ENCODE measurements around the gene CDK2AP2.
A peak's percentile ranks its signal among the peaks of the same experiment; 100 is the strongest.

CDK2AP2 gene

GRCh38 chr11:67507242-67507863, 609 bp downstream of the CDK2AP2 start:
- Histone ChIP-seq H3K4me3 (ENCODE audit: severe bottlenecking) (peak overlapping the region; percentile 66), H3K9me3 (ENCODE audit: severe bottlenecking) (no peaks in the 10 kb centered on the region), H3K27ac (ENCODE audit: poor library complexity, severe bottlenecking) (peak overlapping the region; percentile 96), H3K27me3 (ENCODE audit: insufficient read depth, poor library complexity, severe bottlenecking) (no peaks in the 10 kb centered on the region), H3K4me1 (ENCODE audit: insufficient read depth, poor library complexity, severe bottlenecking) (peaks cover 10% of the 10 kb centered on the region), H3K36me3 (ENCODE audit: low read depth) (peaks cover 15% of the 10 kb centered on the region)
- TF ChIP-seq, protein P1, sequence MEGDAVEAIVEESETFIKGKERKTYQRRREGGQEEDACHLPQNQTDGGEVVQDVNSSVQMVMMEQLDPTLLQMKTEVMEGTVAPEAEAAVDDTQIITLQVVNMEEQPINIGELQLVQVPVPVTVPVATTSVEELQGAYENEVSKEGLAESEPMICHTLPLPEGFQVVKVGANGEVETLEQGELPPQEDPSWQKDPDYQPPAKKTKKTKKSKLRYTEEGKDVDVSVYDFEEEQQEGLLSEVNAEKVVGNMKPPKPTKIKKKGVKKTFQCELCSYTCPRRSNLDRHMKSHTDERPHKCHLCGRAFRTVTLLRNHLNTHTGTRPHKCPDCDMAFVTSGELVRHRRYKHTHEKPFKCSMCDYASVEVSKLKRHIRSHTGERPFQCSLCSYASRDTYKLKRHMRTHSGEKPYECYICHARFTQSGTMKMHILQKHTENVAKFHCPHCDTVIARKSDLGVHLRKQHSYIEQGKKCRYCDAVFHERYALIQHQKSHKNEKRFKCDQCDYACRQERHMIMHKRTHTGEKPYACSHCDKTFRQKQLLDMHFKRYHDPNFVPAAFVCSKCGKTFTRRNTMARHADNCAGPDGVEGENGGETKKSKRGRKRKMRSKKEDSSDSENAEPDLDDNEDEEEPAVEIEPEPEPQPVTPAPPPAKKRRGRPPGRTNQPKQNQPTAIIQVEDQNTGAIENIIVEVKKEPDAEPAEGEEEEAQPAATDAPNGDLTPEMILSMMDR (IDR thresholded peaks at IDR 0.05; ENCODE audit: poor library complexity, severe bottlenecking): no peak
- ATAC-seq (ENCODE audit: low read depth) (peak; percentile 2; the same call in 2 of the 3 replicates), DNase-seq (ENCODE audit: low spot score) (no peak)

GRCh38 chr11:67506426-67507051, 1.4 kb downstream of the CDK2AP2 start:
- Histone ChIP-seq H3K27ac (ENCODE audit: poor library complexity, severe bottlenecking) (peak overlapping the region; percentile 96), H3K27me3 (ENCODE audit: insufficient read depth, poor library complexity, severe bottlenecking) (no peaks in the 10 kb centered on the region), H3K9me3 (ENCODE audit: severe bottlenecking) (no peaks in the 10 kb centered on the region), H3K4me1 (ENCODE audit: insufficient read depth, poor library complexity, severe bottlenecking) (peaks cover 10% of the 10 kb centered on the region), H3K36me3 (ENCODE audit: low read depth) (peaks cover 15% of the 10 kb centered on the region), H3K4me3 (ENCODE audit: severe bottlenecking) (peak overlapping the region; percentile 66)
- TF ChIP-seq, protein P1 (IDR thresholded peaks at IDR 0.05; ENCODE audit: poor library complexity, severe bottlenecking): peak; percentile 87
- ATAC-seq (ENCODE audit: low read depth): no peak
- no peak for DNase-seq (ENCODE audit: low spot score)

- no peaks in the 10 kb centered on the region for H3K27me3 ChIP-seq (ENCODE audit: insufficient read depth, poor library complexity, severe bottlenecking)
- ATAC-seq (ENCODE audit: low read depth): peak; percentile 73
These were observed 2.2 kb downstream of the CDK2AP2 start for GRCh38 chr11:67505605-67506396.

GRCh38 chr11:67504950-67505581, 2.9 kb downstream of the CDK2AP2 start, which contains the start of gene PITPNM1:
Gene PITPNM1, minus strand, starts transcription at chr11:67505363. Its CDS starts 1,183 bp downstream, at chr11:67504180.
- peak; percentile 70 for DNase-seq (ENCODE audit: low spot score)
- Histone ChIP-seq H3K4me3 (ENCODE audit: severe bottlenecking) (peak within 1 kb of the TSS; percentile 80), H3K9me3 (ENCODE audit: severe bottlenecking) (no peaks in the 10 kb centered on the region), H3K36me3 (ENCODE audit: low read depth) (peaks cover 24% of the 10 kb centered on the region), H3K27me3 (ENCODE audit: insufficient read depth, poor library complexity, severe bottlenecking) (no peaks in the 10 kb centered on the region), H3K4me1 (ENCODE audit: insufficient read depth, poor library complexity, severe bottlenecking) (peaks cover 10% of the 10 kb centered on the region), H3K27ac (ENCODE audit: poor library complexity, severe bottlenecking) (peak within 1 kb of the TSS; percentile 96)
- TF ChIP-seq, protein P1 (IDR thresholded peaks at IDR 0.05; ENCODE audit: poor library complexity, severe bottlenecking): no peak
- ATAC-seq (ENCODE audit: low read depth): peak; percentile 21

More at GRCh38 chr11:67505605-67506396, 2.2 kb downstream of the CDK2AP2 start:
- Histone ChIP-seq H3K4me1 (ENCODE audit: insufficient read depth, poor library complexity, severe bottlenecking) (peaks cover 10% of the 10 kb centered on the region), H3K36me3 (ENCODE audit: low read depth) (peaks cover 21% of the 10 kb centered on the region), H3K4me3 (ENCODE audit: severe bottlenecking) (peak overlapping the region; percentile 80), H3K9me3 (ENCODE audit: severe bottlenecking) (no peaks in the 10 kb centered on the region), H3K27ac (ENCODE audit: poor library complexity, severe bottlenecking) (peak overlapping the region; percentile 96)
- peak; percentile 98 for DNase-seq (ENCODE audit: low spot score)
- TF ChIP-seq, protein P1 (IDR thresholded peaks at IDR 0.05; ENCODE audit: poor library complexity, severe bottlenecking): peak; percentile 98
